SK-N-SH (cell line): Measurements from ENCODE around the gene TMEM223.
"Not testable (repeated sequence)": the region's sequence is repeated elsewhere in the genome, so short reads cannot be mapped to it uniquely, and the experiment has no call there.

Experiments used
- CTCF ChIP-seq: fragments of 200-600 bp; sonication (generic); IDR thresholded peaks from 2 replicates; pipeline ENCODE4 v1.6.1; 2017; ENCODE audit warnings: antibody characterized with exemption, mild to moderate bottlenecking, moderate library complexity
- FOXM1 ChIP-seq: IDR thresholded peaks from 2 replicates; pipeline ENCODE4 v1.4.0; 2012; ENCODE audit warnings: low read depth, mild to moderate bottlenecking
- MAX ChIP-seq: IDR thresholded peaks from 2 replicates; pipeline ENCODE4 v1.4.0; 2012; ENCODE audit warnings: low read depth
- POLR2AphosphoS5 ChIP-seq: IDR thresholded peaks from 2 replicates; pipeline ENCODE4 v1.6.1; 2012; ENCODE audit warnings: low read depth, low read length
- RAD21 ChIP-seq: IDR thresholded peaks from 2 replicates; pipeline ENCODE4 v1.6.1; 2012; ENCODE audit warnings: mild to moderate bottlenecking, low read length
- RCOR1 ChIP-seq: fragments of 150-350 bp; IDR thresholded peaks from 2 replicates; pipeline ENCODE4 v1.6.1; 2017; ENCODE audit warnings: antibody characterized with exemption, low read length
- SIN3A ChIP-seq: IDR thresholded peaks from 2 replicates; pipeline ENCODE4 v1.6.1; 2012; ENCODE audit warnings: low read depth, mild to moderate bottlenecking, low read length, moderate library complexity, borderline replicate concordance
- SMC3 ChIP-seq: IDR thresholded peaks from 2 replicates; pipeline ENCODE4 v1.6.1; 2012; ENCODE audit warnings: low read depth, low read length, improper control_type of control experiment
- YY1 ChIP-seq: IDR thresholded peaks from 2 replicates; pipeline ENCODE4 v1.4.0; 2012; ENCODE audit warnings: low read depth, mild to moderate bottlenecking
- TF ChIP-seq, protein P1 (sequence below): IDR thresholded peaks from 2 replicates; pipeline ENCODE4 v1.4.0; 2012; ENCODE audit warnings: low read depth, borderline replicate concordance

DNA sequence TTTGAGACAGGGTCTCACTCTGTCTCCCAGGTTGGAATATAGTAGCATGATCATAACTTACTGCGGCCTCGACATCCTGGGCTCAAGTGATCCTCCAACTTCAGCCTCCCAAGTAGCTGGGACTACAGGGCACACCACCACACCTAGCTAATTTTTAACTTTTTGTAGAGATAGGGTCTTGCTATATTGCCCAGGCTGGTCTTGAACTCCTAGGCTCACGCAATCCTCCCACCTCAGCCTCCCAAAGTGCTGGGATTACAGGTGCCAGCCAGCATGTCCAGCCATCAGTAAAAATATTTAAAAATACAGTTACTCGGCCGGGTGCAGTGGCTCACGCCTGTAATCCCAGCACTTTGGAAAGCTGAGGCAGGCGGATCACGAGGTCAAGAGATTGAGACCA, 36.3 kb upstream of the TMEM223 start:
- not testable (repeated sequence) for TF ChIP-seq SIN3A, YY1, RAD21, CTCF, FOXM1, MAX, POLR2AphosphoS5, SMC3, RCOR1
- TF ChIP-seq, protein P1, sequence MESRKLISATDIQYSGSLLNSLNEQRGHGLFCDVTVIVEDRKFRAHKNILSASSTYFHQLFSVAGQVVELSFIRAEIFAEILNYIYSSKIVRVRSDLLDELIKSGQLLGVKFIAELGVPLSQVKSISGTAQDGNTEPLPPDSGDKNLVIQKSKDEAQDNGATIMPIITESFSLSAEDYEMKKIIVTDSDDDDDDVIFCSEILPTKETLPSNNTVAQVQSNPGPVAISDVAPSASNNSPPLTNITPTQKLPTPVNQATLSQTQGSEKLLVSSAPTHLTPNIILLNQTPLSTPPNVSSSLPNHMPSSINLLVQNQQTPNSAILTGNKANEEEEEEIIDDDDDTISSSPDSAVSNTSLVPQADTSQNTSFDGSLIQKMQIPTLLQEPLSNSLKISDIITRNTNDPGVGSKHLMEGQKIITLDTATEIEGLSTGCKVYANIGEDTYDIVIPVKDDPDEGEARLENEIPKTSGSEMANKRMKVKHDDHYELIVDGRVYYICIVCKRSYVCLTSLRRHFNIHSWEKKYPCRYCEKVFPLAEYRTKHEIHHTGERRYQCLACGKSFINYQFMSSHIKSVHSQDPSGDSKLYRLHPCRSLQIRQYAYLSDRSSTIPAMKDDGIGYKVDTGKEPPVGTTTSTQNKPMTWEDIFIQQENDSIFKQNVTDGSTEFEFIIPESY = not testable (repeated sequence)
